Trophoblast cell (in vitro differentiated cells and primary cell): ENCODE data around the gene CNGA2.
"Not testable (repeated sequence)": the region's sequence is repeated elsewhere in the genome, so short reads cannot be mapped to it uniquely, and the experiment has no call there.

Experiments used
- DNase-seq, 2 donors: peaks; one replicate each; pipeline ENCODE4 v3.0.0-alpha.2; 2016
- H2AFZ ChIP-seq: 2 replicates; pipeline ENCODE4 v1.6.1; 2013; ENCODE audit warnings: low read length, moderate library complexity, mild to moderate bottlenecking; ENCODE audit not compliant: insufficient read depth, poor library complexity
- H2AK5ac ChIP-seq: 2 replicates; pipeline ENCODE4 v1.6.1; 2013; ENCODE audit warnings: mild to moderate bottlenecking, low read length
- H2BK120ac ChIP-seq: 2 replicates; pipeline ENCODE4 v1.6.1; 2013; ENCODE audit warnings: low read length, mild to moderate bottlenecking, moderate library complexity; ENCODE audit not compliant: insufficient read depth, poor library complexity
- H2BK12ac ChIP-seq: 2 replicates; pipeline ENCODE4 v1.6.1; 2013; ENCODE audit warnings: mild to moderate bottlenecking, low read length, moderate library complexity
- H2BK5ac ChIP-seq: 2 replicates; pipeline ENCODE4 v1.6.1; 2013; ENCODE audit warnings: low read length, low read depth, moderate library complexity, mild to moderate bottlenecking; ENCODE audit not compliant: poor library complexity
- H3K14ac ChIP-seq: 2 replicates; pipeline ENCODE4 v1.6.1; 2013; ENCODE audit warnings: mild to moderate bottlenecking, low read length
- H3K18ac ChIP-seq: 2 replicates; pipeline ENCODE4 v1.6.1; 2013; ENCODE audit warnings: mild to moderate bottlenecking, low read length
- H3K23ac ChIP-seq: 2 replicates; pipeline ENCODE4 v1.6.1; 2013; ENCODE audit warnings: low read length
- H3K27ac ChIP-seq: 2 replicates; pipeline ENCODE4 v1.5.1; 2013; ENCODE audit warnings: low read depth, mild to moderate bottlenecking, inconsistent platforms, low read length, moderate library complexity
- H3K27me3 ChIP-seq: 2 replicates; pipeline ENCODE4 v1.6.1; 2013; ENCODE audit warnings: inconsistent platforms, mild to moderate bottlenecking, low read length, moderate library complexity; ENCODE audit not compliant: insufficient read depth
- H3K36me3 ChIP-seq, 2 experiments: 1 replicate in 1 of 2; 2 replicates in 1 of 2; pipeline ENCODE4 v1.6.1; 2013; ENCODE audit warnings: low read length in 2 of 2, mild to moderate bottlenecking in 2 of 2, moderate library complexity in 1 of 2; ENCODE audit not compliant: insufficient read depth in 2 of 2, control insufficient read depth in 1 of 2
- H3K4ac ChIP-seq: 2 replicates; pipeline ENCODE4 v1.6.1; 2013; ENCODE audit warnings: low read depth, mild to moderate bottlenecking, low read length, moderate library complexity
- H3K4me1 ChIP-seq, 2 experiments: 1 replicate in 1 of 2; 2 replicates in 1 of 2; pipeline ENCODE4 v1.6.1; 2013; ENCODE audit warnings: low read length in 2 of 2, mild to moderate bottlenecking in 2 of 2, moderate library complexity in 1 of 2; ENCODE audit not compliant: insufficient read depth in 2 of 2, control insufficient read depth in 1 of 2
- H3K4me2 ChIP-seq: 2 replicates; pipeline ENCODE4 v1.6.1; 2013; ENCODE audit warnings: inconsistent platforms, mild to moderate bottlenecking, low read length, moderate library complexity
- H3K4me3 ChIP-seq: 2 replicates; pipeline ENCODE4 v1.5.1; 2013; ENCODE audit warnings: mild to moderate bottlenecking, low read depth, low read length, inconsistent platforms
- H3K79me1 ChIP-seq: one replicate; pipeline ENCODE4 v1.6.1; 2013; ENCODE audit warnings: low read length
- H3K79me2 ChIP-seq: 2 replicates; pipeline ENCODE4 v1.6.1; 2013; ENCODE audit warnings: low read length, mild to moderate bottlenecking; ENCODE audit not compliant: control insufficient read depth, insufficient read depth, poor library complexity
- H3K9ac ChIP-seq: 2 replicates; pipeline ENCODE4 v1.6.1; 2013; ENCODE audit warnings: mild to moderate bottlenecking, low read length
- H3K9me3 ChIP-seq: 2 replicates; pipeline ENCODE4 v1.6.1; 2013; ENCODE audit warnings: low read depth, mild to moderate bottlenecking, control low read depth, inconsistent platforms, low read length; ENCODE audit not compliant: insufficient read depth
- H4K12ac ChIP-seq: 2 replicates; pipeline ENCODE4 v1.6.1; 2013; ENCODE audit warnings: low read depth, mild to moderate bottlenecking, low read length, moderate library complexity
- H4K8ac ChIP-seq: 2 replicates; pipeline ENCODE4 v1.6.1; 2013; ENCODE audit warnings: low read depth, mild to moderate bottlenecking, low read length, moderate library complexity
- H4K91ac ChIP-seq: one replicate; pipeline ENCODE4 v1.6.1; 2013; ENCODE audit warnings: low read depth, mild to moderate bottlenecking, low read length, moderate library complexity
- WGBS: extraction: QIAGEN DNeasy Blood & Tissue Kit; methylation state at CpG from one replicate; pipeline ENCODE4 v1.1.7; 2013; ENCODE audit warnings: missing lambda C conversion rate; ENCODE audit not compliant: insufficient read length, insufficient coverage; ENCODE audit errors: extremely low coverage; 5-methylcytosine and 5-hydroxymethylcytosine counted together

CNGA2 gene

DNA sequence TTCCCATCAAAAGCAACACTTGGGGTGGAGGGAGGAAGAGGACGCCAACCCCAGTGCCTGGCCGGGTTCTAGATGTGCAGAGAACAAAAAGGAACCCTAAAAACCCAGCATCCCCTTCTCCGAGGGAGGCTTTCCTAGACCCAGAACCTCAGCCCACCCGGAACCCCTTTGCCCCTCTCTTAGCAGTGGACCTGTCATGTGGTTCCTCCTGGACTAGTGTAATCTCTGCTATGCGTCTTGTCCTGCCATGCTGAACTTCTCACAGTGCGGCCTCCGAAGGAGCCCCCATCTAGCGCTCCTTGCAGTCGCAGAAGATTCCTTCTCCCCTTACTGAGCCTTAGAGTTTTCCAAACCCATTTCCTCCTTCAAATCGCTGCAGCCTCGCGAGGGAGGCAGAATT lies 40.4 kb upstream of the CNGA2 start:
- peaks cover 6% of the 10 kb centered on the region for H3K27me3 ChIP-seq
- no peak overlapping the region for H3K14ac ChIP-seq
- no peak overlapping the region for H3K23ac ChIP-seq
- H3K4me3 ChIP-seq, result no peak overlapping the region
- DNase-seq, result no peak
- H3K36me3 ChIP-seq, result no peaks in the 10 kb centered on the region
- no peak overlapping the region for H3K4me2 ChIP-seq
- no peak overlapping the region for H4K91ac ChIP-seq
- WGBS, result no CpG with 5 or more reads among the region's 12 CpGs
- no peak overlapping the region for H2BK5ac ChIP-seq
- H3K79me1 ChIP-seq, result no peaks in the 10 kb centered on the region
- H3K18ac ChIP-seq, result no peak overlapping the region
- H3K9me3 ChIP-seq, result no peaks in the 10 kb centered on the region
- H3K27ac ChIP-seq, result no peak overlapping the region
- H3K9ac ChIP-seq, result no peak overlapping the region
- no peak overlapping the region for H4K12ac ChIP-seq
- no peak overlapping the region for H2BK12ac ChIP-seq
- no peak overlapping the region for H2BK120ac ChIP-seq
- no peak overlapping the region for H4K8ac ChIP-seq
- no peak overlapping the region for H2AFZ ChIP-seq
- H3K4me1 ChIP-seq, result peaks cover 0 to 3% of the 10 kb centered on the region in 2 experiments
- H2AK5ac ChIP-seq, result no peak overlapping the region
- H3K4ac ChIP-seq, result no peak overlapping the region
- no peaks in the 10 kb centered on the region for H3K79me2 ChIP-seq

DNA sequence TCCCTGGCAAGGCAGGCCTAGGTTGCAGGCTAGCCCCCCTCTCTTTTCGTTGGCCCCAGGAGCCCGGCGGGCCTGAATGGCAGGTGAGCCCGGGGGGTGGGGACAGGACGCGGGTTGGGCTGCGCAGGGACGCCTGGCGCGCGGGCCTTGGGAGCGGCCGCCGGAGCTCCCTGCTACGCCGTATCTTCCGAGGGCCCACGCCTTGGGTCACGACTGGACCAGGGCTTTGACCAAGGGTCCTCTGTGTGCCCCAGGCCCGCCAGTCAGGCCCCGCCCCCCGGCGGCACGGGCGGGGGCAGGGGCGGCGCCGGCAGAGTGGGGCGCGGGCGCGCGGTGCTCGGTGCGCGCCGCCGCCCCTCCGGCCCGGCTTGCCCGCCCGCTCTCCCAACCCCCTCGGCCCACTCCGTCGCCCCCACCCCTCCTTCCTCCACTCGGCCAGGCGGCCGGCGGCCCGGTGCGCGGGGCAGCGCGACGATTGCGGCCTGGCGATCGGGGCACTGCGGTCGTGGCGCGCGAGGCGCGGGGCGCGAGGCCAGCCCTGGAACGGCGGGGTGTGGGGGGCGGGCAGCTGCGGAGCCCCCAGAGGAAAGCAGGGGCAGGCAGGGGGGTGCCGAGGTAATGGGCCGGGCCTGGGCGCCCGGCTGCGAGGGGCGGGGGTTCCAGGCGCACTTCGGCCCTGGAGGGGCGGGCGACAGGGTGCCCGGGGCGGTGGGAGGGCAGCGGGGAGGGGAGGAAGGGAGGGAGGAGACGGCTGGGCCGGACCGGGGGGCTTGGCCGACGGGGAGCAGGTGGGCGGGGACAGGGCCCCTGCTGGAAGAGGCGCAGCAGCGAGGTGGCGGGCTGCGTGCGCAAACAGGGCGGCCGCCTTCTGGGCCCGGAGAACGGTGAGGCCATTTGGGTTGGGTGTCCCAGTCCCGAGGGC lies 39.6 kb upstream of the CNGA2 start, which contains the start of gene PRRG3:
PRRG3 (plus strand) TSS at position 798 of the 922 bp plus-strand sequence. CDS start 3,357 bp downstream, outside the sequence.
- Histone ChIP-seq H2AK5ac (no peak within 1 kb of the TSS), H3K4me2 (peak within 1 kb of the TSS; percentile 73), H2BK12ac (no peak within 1 kb of the TSS), H3K79me1 (no peaks in the 10 kb centered on the region), H3K4ac (no peak within 1 kb of the TSS), H3K9me3 (no peaks in the 10 kb centered on the region), H3K4me1 (peaks cover 0 to 3% of the 10 kb centered on the region in 2 experiments), H3K79me2 (no peaks in the 10 kb centered on the region), H3K18ac (no peak within 1 kb of the TSS), H3K23ac (no peak within 1 kb of the TSS), H3K27ac (no peak within 1 kb of the TSS), H2BK120ac (no peak within 1 kb of the TSS), H3K36me3 (no peaks in the 10 kb centered on the region), H3K4me3 (peak within 1 kb of the TSS; percentile 32), H3K14ac (no peak within 1 kb of the TSS), H4K91ac (no peak within 1 kb of the TSS), H2AFZ (no peak within 1 kb of the TSS), H3K27me3 (peaks cover 6% of the 10 kb centered on the region), H3K9ac (no peak within 1 kb of the TSS), H4K12ac (no peak within 1 kb of the TSS), H2BK5ac (no peak within 1 kb of the TSS), H4K8ac (no peak within 1 kb of the TSS)
- WGBS, result no CpG with 5 or more reads among the region's 100 CpGs
- DNase-seq, result no peak

- H3K4me2 ChIP-seq, result peak overlapping the region; percentile 73
- no CpG with 5 or more reads among the region's 19 CpGs for WGBS
- no peak overlapping the region for H2BK12ac ChIP-seq
- no peak overlapping the region for H3K18ac ChIP-seq
- H3K4me1 ChIP-seq, result peaks cover 0 to 3% of the 10 kb centered on the region in 2 experiments
- DNase-seq, result no peak
- no peaks in the 10 kb centered on the region for H3K9me3 ChIP-seq
- H2AFZ ChIP-seq, result no peak overlapping the region
- no peak overlapping the region for H4K8ac ChIP-seq
- H3K27ac ChIP-seq, result no peak overlapping the region
- no peak overlapping the region for H4K91ac ChIP-seq
- no peaks in the 10 kb centered on the region for H3K36me3 ChIP-seq
- H2AK5ac ChIP-seq, result no peak overlapping the region
- H4K12ac ChIP-seq, result no peak overlapping the region
- no peak overlapping the region for H2BK5ac ChIP-seq
- no peak overlapping the region for H3K9ac ChIP-seq
- no peak overlapping the region for H3K4me3 ChIP-seq
- no peak overlapping the region for H3K23ac ChIP-seq
- H3K14ac ChIP-seq, result no peak overlapping the region
- no peaks in the 10 kb centered on the region for H3K79me2 ChIP-seq
- H3K27me3 ChIP-seq, result peaks cover 6% of the 10 kb centered on the region
- H2BK120ac ChIP-seq, result no peak overlapping the region
- H3K4ac ChIP-seq, result no peak overlapping the region
- H3K79me1 ChIP-seq, result no peaks in the 10 kb centered on the region
Measured at GRCh38 chrX:151695583-151696340, 38.8 kb upstream of the CNGA2 start.

GRCh38 chrX:151697082-151697481 lies 37.5 kb upstream of the CNGA2 start:
- H3K4me2 ChIP-seq, H3K9ac ChIP-seq, H4K8ac ChIP-seq, H3K27me3 ChIP-seq, H2BK120ac ChIP-seq, DNase-seq, H3K79me2 ChIP-seq, H3K18ac ChIP-seq, H2AK5ac ChIP-seq, H3K23ac ChIP-seq, H2BK5ac ChIP-seq, H3K27ac ChIP-seq, H3K4me1 ChIP-seq, H3K79me1 ChIP-seq, H3K4ac ChIP-seq, H2AFZ ChIP-seq, H3K36me3 ChIP-seq, H4K12ac ChIP-seq, H3K4me3 ChIP-seq, H2BK12ac ChIP-seq, H4K91ac ChIP-seq, H3K14ac ChIP-seq, H3K9me3 ChIP-seq: not testable (repeated sequence)
- WGBS, result no CpG with 5 or more reads among the region's 8 CpGs
